ENCODE data around the gene PKHD1.

PKHD1 gene

GRCh38 chr6:51578362-51578761, 509.1 kb downstream of the PKHD1 start:
- H3K4me3 ChIP-seq (ENCODE audit: low read depth, low read length): no peak overlapping the region
- no peak for DNase-seq (ENCODE audit: low read depth)
- no peak for TF ChIP-seq CTCF (conservative IDR thresholded peaks at IDR 0.05; ENCODE audit: low read depth, low read length)

GRCh38 chr6:51574040-51574439, 513.4 kb downstream of the PKHD1 start:
- no peak for DNase-seq (ENCODE audit: low read depth)
- TF ChIP-seq CTCF (conservative IDR thresholded peaks at IDR 0.05; ENCODE audit: low read depth, low read length): no peak
- H3K4me3 ChIP-seq (ENCODE audit: low read depth, low read length): no peak overlapping the region

GRCh38 chr6:51571168-51571567, 516.2 kb downstream of the PKHD1 start:
- H3K4me3 ChIP-seq (ENCODE audit: low read depth, low read length): no peak overlapping the region
- no peak for DNase-seq (ENCODE audit: low read depth)
- TF ChIP-seq CTCF (conservative IDR thresholded peaks at IDR 0.05; ENCODE audit: low read depth, low read length): no peak

DNA sequence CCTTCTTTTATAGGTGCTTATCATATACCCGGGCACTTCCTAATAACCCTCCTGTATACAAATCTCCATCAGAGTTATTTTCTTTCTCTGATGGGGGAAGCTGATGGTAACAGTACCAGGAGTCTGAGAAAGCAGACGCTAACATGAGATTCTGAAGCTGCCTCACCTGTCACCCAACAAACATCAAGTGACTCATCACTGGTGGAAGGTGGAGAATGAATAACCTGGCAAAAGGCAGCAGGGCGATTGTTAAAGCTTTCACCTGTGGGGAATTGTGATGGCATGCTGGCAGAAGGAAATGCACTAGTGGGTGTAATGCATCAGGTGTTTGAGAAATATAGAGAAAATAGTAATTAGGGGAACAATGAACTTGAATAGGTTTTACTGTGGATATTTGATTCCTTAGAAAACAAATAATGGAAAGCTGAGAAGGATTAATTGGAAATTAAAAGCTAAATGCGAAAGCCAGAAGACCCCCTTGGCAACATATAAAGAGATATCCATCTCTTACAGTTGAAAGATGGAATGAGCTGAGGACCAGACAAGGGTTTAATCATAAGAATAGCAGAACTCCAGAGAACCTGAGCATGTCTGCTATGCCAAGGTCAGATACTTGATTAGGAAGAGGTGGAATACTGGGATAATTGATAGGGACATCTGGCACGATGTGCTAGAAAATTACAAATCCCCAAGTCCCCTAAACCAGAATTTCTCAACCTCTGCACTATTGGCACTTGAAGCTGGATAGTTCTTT, 517.1 kb downstream of the PKHD1 start:
- no peak for DNase-seq (ENCODE audit: low read depth)
- no peak overlapping the region for H3K4me3 ChIP-seq (ENCODE audit: low read depth, low read length)
- no peak for TF ChIP-seq CTCF (conservative IDR thresholded peaks at IDR 0.05; ENCODE audit: low read depth, low read length)

GRCh38 chr6:51569594-51569993, 517.8 kb downstream of the PKHD1 start:
- H3K4me3 ChIP-seq (ENCODE audit: low read depth, low read length): no peak overlapping the region
- DNase-seq (ENCODE audit: low read depth): no peak
- TF ChIP-seq CTCF (conservative IDR thresholded peaks at IDR 0.05; ENCODE audit: low read depth, low read length): no peak

GRCh38 chr6:51568771-51569170, 518.6 kb downstream of the PKHD1 start:
- TF ChIP-seq CTCF (conservative IDR thresholded peaks at IDR 0.05; ENCODE audit: low read depth, low read length): no peak
- no peak overlapping the region for H3K4me3 ChIP-seq (ENCODE audit: low read depth, low read length)
- DNase-seq (ENCODE audit: low read depth): no peak

DNA sequence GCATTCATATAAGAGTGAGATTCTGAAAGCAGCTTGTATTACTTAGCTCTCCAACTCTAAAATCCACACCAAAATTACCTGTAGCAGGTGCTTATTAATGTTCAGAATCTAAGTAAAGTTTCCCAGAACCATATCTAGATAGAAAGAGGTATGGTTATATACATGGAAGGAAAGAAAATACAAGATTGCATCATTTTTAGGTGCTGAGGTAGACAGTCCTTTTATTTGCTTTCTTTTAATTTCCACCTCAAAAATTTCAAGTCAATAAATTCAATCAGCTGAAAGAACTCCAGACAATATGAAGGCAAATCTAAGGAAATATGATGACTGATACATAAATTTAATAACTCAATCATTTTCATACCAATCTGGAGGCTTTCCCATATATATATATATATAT, 521.9 kb downstream of the PKHD1 start:
- TF ChIP-seq CTCF (conservative IDR thresholded peaks at IDR 0.05; ENCODE audit: low read depth, low read length): no peak
- no peak overlapping the region for H3K4me3 ChIP-seq (ENCODE audit: low read depth, low read length)
- no peak for DNase-seq (ENCODE audit: low read depth)
